ENCODE data around the gene ADAM12. TPM values are rescaled to one million over a fixed set of nuclear protein-coding genes. Genes with fewer than 3 reads are reported as not detected.

Gene ADAM12
- total RNA-seq, 1 experiment from 2014 or later, result 0.24 TPM

GRCh38 chr10:126208726-126209302 is 179.5 kb downstream of the ADAM12 start:
- Histone ChIP-seq H4K20me1 (ENCODE audit: control insufficient read depth, insufficient read depth, insufficient read length) (no peaks in the 10 kb centered on the region), H3K79me2 (ENCODE audit: insufficient read depth, low read length) (no peaks in the 10 kb centered on the region), H2BK15ac (ENCODE audit: low read depth, low read length) (no peak overlapping the region), H3K9ac (ENCODE audit: extremely low read depth, insufficient read length, low read length) (no peak overlapping the region), H3K23ac (ENCODE audit: insufficient read length, low read depth, low read length) (no peak overlapping the region), H3K27ac (ENCODE audit: insufficient read length, low read depth, low read length) (no peak overlapping the region), H2BK5ac (ENCODE audit: insufficient read length, low read length) (no peak overlapping the region), H3K9me3 (ENCODE audit: control insufficient read depth, low read depth, low read length) (no peaks in the 10 kb centered on the region), H2AFZ (ENCODE audit: low read length) (no peak overlapping the region), H3K4me1 (ENCODE audit: insufficient read depth, low read length) (no peaks in the 10 kb centered on the region), H2BK12ac (ENCODE audit: insufficient read length, low read depth, low read length) (no peak overlapping the region), H3K14ac (ENCODE audit: insufficient read depth, low read length) (no peak overlapping the region), H2AK5ac (ENCODE audit: insufficient read length, low read length) (no peak overlapping the region), H3K56ac (ENCODE audit: insufficient read length, low read depth, low read length) (no peak overlapping the region), H4K8ac (replicated peaks; ENCODE audit: insufficient read length, low read depth, low read length) (no peak overlapping the region), H3K27me3 (ENCODE audit: insufficient read depth, low read length) (no peaks in the 10 kb centered on the region), H4K5ac (ENCODE audit: insufficient read length, low read depth, low read length) (no peak overlapping the region), H3K18ac (ENCODE audit: insufficient read length, low read depth, low read length) (no peak overlapping the region), H3K4me2 (ENCODE audit: insufficient read depth, insufficient read length, low read length) (no peak overlapping the region), H3K23me2 (ENCODE audit: insufficient read length, low read depth, low read length, poor library complexity, severe bottlenecking) (no peaks in the 10 kb centered on the region), H3K4ac (ENCODE audit: low read depth, low read length) (no peak overlapping the region), H3T11ph (ENCODE audit: low read length) (no peak overlapping the region), H2BK120ac (ENCODE audit: low read depth, low read length, poor library complexity, severe bottlenecking) (no peak overlapping the region), H2BK20ac (ENCODE audit: low read depth, low read length, poor library complexity, severe bottlenecking) (no peak overlapping the region), H4K91ac (ENCODE audit: insufficient read length, low read depth, low read length) (no peak overlapping the region), H3K79me1 (ENCODE audit: insufficient read depth, low read depth, low read length, poor library complexity, severe bottlenecking) (no peaks in the 10 kb centered on the region)
- TF ChIP-seq CTCF (conservative IDR thresholded peaks at IDR 0.05), result no peak
- no peaks in the 10 kb centered on the region for H3K4me1 Mint-ChIP-seq
- H3K9me3 Mint-ChIP-seq, result peaks cover 2 to 3% of the 10 kb centered on the region in 2 experiments; a peak in 2 of 5 replicates
- no peak overlapping the region; a peak in 1 of 7 replicates for H3K27ac Mint-ChIP-seq
- WGBS (ENCODE audit: extremely low coverage, insufficient read length, low lambda C conversion rate), result no CpG with 5 or more reads among the region's 4 CpGs
- H3K27me3 Mint-ChIP-seq (ENCODE audit: low read depth), result peaks cover 9% of the 10 kb centered on the region
- H3K4me3 Mint-ChIP-seq, result no peak overlapping the region
- peaks cover 0 to 4% (median 0%) of the 10 kb centered on the region in 3 experiments; a peak in 2 of 7 replicates for H3K36me3 Mint-ChIP-seq (ENCODE audit: insufficient read depth in 1 of 3, low read depth in 3 of 3)
- no peak for DNase-seq

Data from H9 (cell line).